Endothelial cell of umbilical vein (primary cell): Measurements from ENCODE around the gene POM121L12. TPM values are rescaled to one million over a fixed set of nuclear protein-coding genes. Genes with fewer than 3 reads are reported as not detected.

Experiments
- BruUV-seq: library from RNA; stranded (reverse); fragments of 400-500 nt; replicated peaks from 2 replicates; lab custom pipeline; 2021; lab: Mats Ljungman, UMichigan
- CTCF ChIA-PET: fragments of 300-600, 350-600 bp; sonication (Branson Sonifier 250); formaldehyde crosslinking; loops from one replicate; lab custom pipeline; 2021; ENCODE audit warnings: antibody characterized with exemption, inconsistent platforms; lab: Charles Lee
- POLR2A ChIA-PET: fragments of 300-600, 350-600 bp; sonication (Branson Sonifier 250); formaldehyde crosslinking; loops from one replicate; lab custom pipeline; 2021; ENCODE audit warnings: antibody characterized with exemption, inconsistent platforms; lab: Charles Lee
- DNase-seq: peaks from one replicate; pipeline ENCODE4 v3.0.0-alpha.2; 2011; ENCODE audit warnings: low read depth, low spot score
- FAIRE-seq: peaks from 2 replicates; lab custom pipeline; 2011; peaks lifted over from hg19 to GRCh38; lab: Jason Lieb, UNC
- H2AFZ ChIP-seq: 2 replicates; pipeline ENCODE4 v1.6.0; 2012; ENCODE audit warnings: low read depth, low read length, control low read depth, inconsistent platforms
- H3K27ac ChIP-seq: 2 replicates; pipeline ENCODE4 v1.5.1; 2011; ENCODE audit warnings: low read depth, mild to moderate bottlenecking, control low read depth, low read length, moderate library complexity; ENCODE audit not compliant: insufficient read depth
- H3K27me3 ChIP-seq, 2 experiments: 2 replicates each; pipeline versions ENCODE4 v1.6.0 to v1.6.1; 2011; ENCODE audit warnings: low read length in 2 of 2, mixed read lengths in 1 of 2; ENCODE audit not compliant: control insufficient read depth in 2 of 2, insufficient read depth in 2 of 2
- H3K36me3 ChIP-seq, 2 experiments: 2 replicates in 1 of 2; 3 replicates in 1 of 2; pipeline ENCODE4 v1.5.1; 2011; ENCODE audit warnings: low read length in 2 of 2, mild to moderate bottlenecking in 1 of 2, moderate library complexity in 1 of 2; ENCODE audit not compliant: control insufficient read depth in 2 of 2, insufficient read depth in 2 of 2; ENCODE audit errors: extremely low read depth in 1 of 2
- H3K4me1 ChIP-seq: 3 replicates; pipeline ENCODE4 v1.5.1; 2011; ENCODE audit warnings: mild to moderate bottlenecking, low read length; ENCODE audit not compliant: control insufficient read depth, insufficient read depth; ENCODE audit errors: extremely low read depth
- H3K4me2 ChIP-seq: 2 replicates; pipeline ENCODE4 v1.6.1; 2011; ENCODE audit warnings: low read length, control low read depth, mixed read lengths; ENCODE audit not compliant: insufficient read depth
- H3K4me3 ChIP-seq, 3 experiments: fragments of 200-600 bp in 1 of 3; sonication (generic), shearing (Covaris generic) in 1 of 3; replicated peaks in 1 of 3; 2 replicates each; pipeline ENCODE4 v1.5.1; 2011 to 2016; ENCODE audit warnings: control low read depth in 3 of 3, low read length in 3 of 3, mild to moderate bottlenecking in 2 of 3, inconsistent platforms in 1 of 3, low read depth in 1 of 3, moderate library complexity in 1 of 3; ENCODE audit not compliant: insufficient read depth in 1 of 3
- H3K79me2 ChIP-seq: 2 replicates; pipeline ENCODE4 v1.6.0; 2012; ENCODE audit warnings: low read length, inconsistent platforms; ENCODE audit not compliant: control insufficient read depth, insufficient read depth
- H3K9ac ChIP-seq: replicated peaks from 2 replicates; pipeline ENCODE3; 2011; ENCODE audit warnings: low read length, control low read depth; ENCODE audit not compliant: insufficient read depth; ENCODE audit errors: extremely low read depth
- H3K9me1 ChIP-seq: replicated peaks from 3 replicates; pipeline ENCODE4 v1.6.0; 2011; ENCODE audit warnings: mild to moderate bottlenecking, low read length; ENCODE audit not compliant: control insufficient read depth, insufficient read depth; ENCODE audit errors: extremely low read depth
- H3K9me3 ChIP-seq: replicated peaks from 2 replicates; pipeline ENCODE4 v1.5.1; 2012; ENCODE audit warnings: low read length, inconsistent platforms; ENCODE audit not compliant: control insufficient read depth, insufficient read depth
- H4K20me1 ChIP-seq: replicated peaks from 2 replicates; pipeline ENCODE3; 2011; ENCODE audit warnings: mild to moderate bottlenecking, low read length; ENCODE audit not compliant: control insufficient read depth, insufficient read depth; ENCODE audit errors: extremely low read depth
- EZH2 ChIP-seq: IDR thresholded peaks from 2 replicates; pipeline ENCODE4 v1.6.1; 2012; ENCODE audit warnings: borderline replicate concordance, low read depth, mild to moderate bottlenecking, moderate library complexity, low read length, inconsistent platforms; ENCODE audit not compliant: severe bottlenecking
- FOS ChIP-seq: IDR thresholded peaks from 2 replicates; pipeline ENCODE4 v1.6.1; 2011; ENCODE audit warnings: mild to moderate bottlenecking, low read length, moderate library complexity, borderline replicate concordance; ENCODE audit not compliant: insufficient read depth
- GATA2 ChIP-seq: IDR thresholded peaks from 2 replicates; pipeline ENCODE4 v1.7.0; 2011; ENCODE audit warnings: low read depth, mild to moderate bottlenecking, moderate library complexity, mixed read lengths, low read length; ENCODE audit not compliant: insufficient read length, insufficient read depth
- JUN ChIP-seq: IDR thresholded peaks from 2 replicates; pipeline ENCODE4 v1.6.1; 2011; ENCODE audit warnings: borderline replicate concordance, low read depth; ENCODE audit not compliant: insufficient read length, insufficient read depth
- MYC ChIP-seq: IDR thresholded peaks from one replicate; pipeline ENCODE4 v1.6.1; 2011; ENCODE audit warnings: mild to moderate bottlenecking, low read depth, low read length
- POLR2A ChIP-seq: IDR thresholded peaks from 2 replicates; pipeline ENCODE4 v1.6.1; 2012; ENCODE audit warnings: low read depth, mild to moderate bottlenecking, control low read depth, low read length
- POLR2AphosphoS5 ChIP-seq: IDR thresholded peaks from 2 replicates; pipeline ENCODE4 v1.6.1; 2012; ENCODE audit warnings: low read depth, mild to moderate bottlenecking, control low read depth, low read length, moderate library complexity; ENCODE audit not compliant: insufficient read depth
- dilution Hi-C: fragments of 300-500 bp; cut with MboI; formaldehyde crosslinking; loops from one replicate; pipeline ENCODE4 v1.15.0; 2019; ENCODE audit warnings: low sequenced_read_pairs; ENCODE audit not compliant: extremely low pct_ligation_motif_present
- intact Hi-C: fragments of 100-400 bp; cut with micrococcal nuclease; formaldehyde crosslinking; loops from one replicate; pipeline ENCODE4 v1.10.0; 2022
- polyA plus RNA-seq, 4 experiments: library from polyadenylated mRNA; depleted of rRNA in 3 of 4; stranded (reverse) in 3 of 4; unstranded in 1 of 4; fragments of >200 nt; gene quantifications; 2 replicates each; pipeline versions ENCODE4 v1.2.1 to v1.2.3, GENCODE V29; 2011 to 2012; ENCODE audit warnings: missing spikeins in 1 of 4
- total RNA-seq: library from RNA; stranded (reverse); gene quantifications from 2 replicates; pipeline ENCODE4 v1.2.3, GENCODE V29; 2021
- TF ChIP-seq, protein P1 (sequence below), 2 donors: IDR thresholded peaks; 1 replicate in 1 of 2; 2 replicates in 1 of 2; pipeline ENCODE4 v1.5.1; 2011; ENCODE audit warnings: low read length in 2 of 2, mild to moderate bottlenecking in 2 of 2, moderate library complexity in 2 of 2, control low read depth in 1 of 2, inconsistent platforms in 1 of 2, low read depth in 1 of 2; ENCODE audit not compliant: insufficient read depth in 1 of 2; ENCODE audit errors: extremely low read depth in 1 of 2
- TF ChIP-seq, protein P2 (sequence below): IDR thresholded peaks from 2 replicates; pipeline ENCODE4 v1.6.1; 2011; ENCODE audit not compliant: insufficient read depth, insufficient read length

Gene POM121L12
- total and polyA plus RNA-seq, 2 donors (not counting 3 experiments of a cell fraction or from before 2014, with no cell fraction given) = not detected

DNA sequence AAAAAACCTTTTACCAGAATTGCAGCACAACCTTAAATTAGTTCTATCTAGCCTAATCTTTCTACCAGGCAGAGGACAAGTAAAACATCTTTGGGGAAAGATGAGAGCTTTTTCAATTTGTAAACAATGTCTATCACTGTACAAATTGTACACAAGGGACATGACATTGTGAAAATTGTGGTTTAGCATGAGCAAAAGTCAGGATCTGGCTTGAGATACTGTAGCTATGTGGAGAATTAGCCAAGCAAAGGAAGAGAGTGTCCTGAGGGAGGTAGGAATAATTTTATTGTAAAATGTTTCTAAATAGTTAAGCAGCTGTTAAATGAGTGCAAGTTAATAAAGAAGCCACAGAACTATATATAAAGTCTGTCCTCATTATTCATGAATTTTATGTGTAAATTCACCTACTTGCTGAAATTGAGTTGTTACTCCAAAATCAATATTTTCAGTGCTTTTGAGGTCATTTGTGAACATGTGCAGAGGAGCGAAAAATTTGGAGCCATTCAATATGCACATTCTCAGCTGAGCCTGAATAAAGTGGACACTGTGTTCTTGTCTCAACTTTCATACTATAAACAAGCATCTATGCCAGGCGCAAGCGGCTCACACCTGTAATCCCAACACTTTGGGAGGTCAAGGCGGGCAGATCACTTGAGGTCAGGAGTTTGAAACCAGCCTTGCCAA lies 42.8 kb upstream of the POM121L12 start:
- Histone ChIP-seq H3K4me3 (no peak overlapping the region), H3K9me3 (no peaks in the 10 kb centered on the region), H3K27ac (no peak overlapping the region), H3K4me1 (no peaks in the 10 kb centered on the region), H3K36me3 (no peaks in the 10 kb centered on the region), H3K4me2 (no peak overlapping the region), H4K20me1 (no peaks in the 10 kb centered on the region), H3K79me2 (no peaks in the 10 kb centered on the region), H3K9ac (no peak overlapping the region), H3K9me1 (no peaks in the 10 kb centered on the region), H2AFZ (no peak overlapping the region), H3K27me3 (no peaks in the 10 kb centered on the region)
- dilution Hi-C loops = no loop called here
- FAIRE-seq = no peak
- no TSS peak for BruUV-seq
- no peak for DNase-seq
- ChIA-PET POLR2A (no interaction called here), CTCF (no interaction called here)
- TF ChIP-seq JUN = no peak
- TF ChIP-seq GATA2 = no peak
- no peak for TF ChIP-seq EZH2
- TF ChIP-seq, protein P1, sequence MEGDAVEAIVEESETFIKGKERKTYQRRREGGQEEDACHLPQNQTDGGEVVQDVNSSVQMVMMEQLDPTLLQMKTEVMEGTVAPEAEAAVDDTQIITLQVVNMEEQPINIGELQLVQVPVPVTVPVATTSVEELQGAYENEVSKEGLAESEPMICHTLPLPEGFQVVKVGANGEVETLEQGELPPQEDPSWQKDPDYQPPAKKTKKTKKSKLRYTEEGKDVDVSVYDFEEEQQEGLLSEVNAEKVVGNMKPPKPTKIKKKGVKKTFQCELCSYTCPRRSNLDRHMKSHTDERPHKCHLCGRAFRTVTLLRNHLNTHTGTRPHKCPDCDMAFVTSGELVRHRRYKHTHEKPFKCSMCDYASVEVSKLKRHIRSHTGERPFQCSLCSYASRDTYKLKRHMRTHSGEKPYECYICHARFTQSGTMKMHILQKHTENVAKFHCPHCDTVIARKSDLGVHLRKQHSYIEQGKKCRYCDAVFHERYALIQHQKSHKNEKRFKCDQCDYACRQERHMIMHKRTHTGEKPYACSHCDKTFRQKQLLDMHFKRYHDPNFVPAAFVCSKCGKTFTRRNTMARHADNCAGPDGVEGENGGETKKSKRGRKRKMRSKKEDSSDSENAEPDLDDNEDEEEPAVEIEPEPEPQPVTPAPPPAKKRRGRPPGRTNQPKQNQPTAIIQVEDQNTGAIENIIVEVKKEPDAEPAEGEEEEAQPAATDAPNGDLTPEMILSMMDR (IDR thresholded peaks at IDR 0.05; ENCODE audit: extremely low read depth in 1 of 2, insufficient read depth in 1 of 2, low read depth in 1 of 2, low read length in 2 of 2) = no peak
- TF ChIP-seq POLR2A = no peak
- TF ChIP-seq MYC = no peak
- TF ChIP-seq, protein P2, sequence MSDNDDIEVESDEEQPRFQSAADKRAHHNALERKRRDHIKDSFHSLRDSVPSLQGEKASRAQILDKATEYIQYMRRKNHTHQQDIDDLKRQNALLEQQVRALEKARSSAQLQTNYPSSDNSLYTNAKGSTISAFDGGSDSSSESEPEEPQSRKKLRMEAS = no peak
- no peak for TF ChIP-seq POLR2AphosphoS5
- no peak for TF ChIP-seq FOS
- intact Hi-C loops = no loop called here
